GM12801 (cell line): ENCODE results near the gene MYO5A.

ENCODE experiments used
- CTCF ChIP-seq: IDR thresholded peaks from one replicate; pipeline ENCODE4 v1.5.1; 2011; ENCODE audit warnings: control low read depth; ENCODE audit not compliant: insufficient read length; ENCODE audit errors: extremely low read depth

Gene MYO5A

GRCh38 chr15:52281085-52282035 is 247.3 kb downstream of the MYO5A start:
- TF ChIP-seq CTCF: no peak

DNA sequence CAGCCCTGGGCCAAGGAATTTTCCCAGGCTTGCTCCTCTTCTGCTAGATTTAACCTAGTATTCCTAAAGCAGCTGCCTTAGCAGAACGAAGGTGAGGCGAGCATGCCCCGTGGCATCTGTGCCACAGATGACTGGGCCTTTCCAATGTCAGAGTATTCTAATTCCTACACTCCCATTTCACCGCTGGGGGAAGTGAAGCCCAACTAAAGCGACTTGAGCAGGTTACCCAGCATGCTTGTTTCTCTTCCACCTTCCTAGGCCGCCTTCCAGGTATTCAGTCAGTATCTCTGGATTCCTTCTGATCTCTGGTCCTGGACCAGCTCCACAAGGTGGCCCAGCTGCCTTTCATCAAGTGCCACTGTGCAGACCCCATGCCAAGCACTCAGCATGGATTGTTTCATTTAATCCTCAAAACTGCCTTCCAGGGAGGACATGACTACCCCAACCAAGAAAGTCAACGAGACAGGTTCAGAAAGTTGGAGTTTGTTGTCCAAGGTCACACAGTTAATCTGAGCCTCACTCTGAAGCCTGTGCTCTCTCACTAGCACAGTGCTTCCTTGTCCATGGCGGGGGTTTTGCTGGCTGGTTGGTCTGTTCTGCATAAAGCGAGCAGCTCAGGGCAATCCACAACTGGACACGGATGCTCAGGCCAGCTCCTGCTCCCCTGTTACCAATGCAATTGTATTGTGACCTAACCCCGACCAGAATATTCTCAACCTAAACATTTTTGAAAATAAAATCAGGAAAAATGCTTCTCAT is 248.2 kb downstream of the MYO5A start:
- no peak for TF ChIP-seq CTCF

DNA sequence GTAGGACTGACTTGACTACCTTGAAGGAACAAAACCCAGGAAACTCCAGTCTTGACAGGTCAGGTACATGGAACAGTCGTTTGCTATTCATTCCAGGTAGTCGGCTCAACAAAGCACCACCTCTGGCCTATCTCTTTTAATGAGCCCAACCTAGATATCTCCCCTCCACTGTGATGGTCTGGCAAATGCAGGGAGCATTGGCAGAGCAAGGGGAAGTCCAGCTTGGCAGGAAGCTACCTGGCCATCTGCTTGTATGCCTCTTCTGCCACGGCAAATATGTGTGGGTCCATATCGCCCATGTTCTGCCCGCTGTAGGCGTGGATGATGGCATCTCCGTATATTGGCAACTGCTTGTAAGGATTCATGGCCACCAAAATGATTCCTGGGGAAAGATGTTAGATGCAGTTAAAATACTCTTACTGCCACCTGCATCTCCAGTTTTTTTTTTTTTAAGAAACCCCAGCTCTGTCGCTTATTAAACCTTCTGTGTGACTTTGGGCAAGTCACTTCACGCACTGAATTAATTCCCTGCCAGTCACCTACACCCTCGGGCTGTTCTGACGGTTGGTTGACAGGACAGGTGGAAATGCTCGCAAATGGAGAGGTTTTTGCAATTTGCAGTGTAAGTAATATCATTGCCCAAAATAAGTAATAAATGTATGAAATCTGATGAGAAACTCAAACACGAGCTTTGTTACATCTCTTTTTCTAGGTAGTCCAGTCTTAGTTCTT is 249.9 kb downstream of the MYO5A start:
- no peak for TF ChIP-seq CTCF

GRCh38 chr15:52278135-52278534 is 250.5 kb downstream of the MYO5A start:
- TF ChIP-seq CTCF: no peak

DNA sequence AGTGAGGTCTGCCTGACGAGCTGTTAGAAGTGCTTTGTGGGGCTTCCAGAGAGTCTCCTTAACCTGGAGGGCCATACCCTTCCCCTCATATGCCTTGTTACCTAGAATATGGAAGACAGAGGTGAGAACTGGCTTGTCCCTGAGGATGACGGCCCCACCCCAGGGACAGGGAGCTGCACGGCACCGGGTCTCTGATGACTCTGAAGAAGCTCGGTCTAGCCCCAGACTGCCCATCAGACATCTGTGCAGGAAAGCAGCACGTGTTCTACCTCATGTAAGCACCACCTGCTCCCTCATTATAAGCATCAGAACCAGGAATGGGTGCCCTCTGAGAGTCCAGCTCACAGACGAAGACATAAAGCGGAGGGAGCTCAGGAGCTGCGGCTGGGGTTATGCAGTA is 251.1 kb downstream of the MYO5A start:
- TF ChIP-seq CTCF: no peak

DNA sequence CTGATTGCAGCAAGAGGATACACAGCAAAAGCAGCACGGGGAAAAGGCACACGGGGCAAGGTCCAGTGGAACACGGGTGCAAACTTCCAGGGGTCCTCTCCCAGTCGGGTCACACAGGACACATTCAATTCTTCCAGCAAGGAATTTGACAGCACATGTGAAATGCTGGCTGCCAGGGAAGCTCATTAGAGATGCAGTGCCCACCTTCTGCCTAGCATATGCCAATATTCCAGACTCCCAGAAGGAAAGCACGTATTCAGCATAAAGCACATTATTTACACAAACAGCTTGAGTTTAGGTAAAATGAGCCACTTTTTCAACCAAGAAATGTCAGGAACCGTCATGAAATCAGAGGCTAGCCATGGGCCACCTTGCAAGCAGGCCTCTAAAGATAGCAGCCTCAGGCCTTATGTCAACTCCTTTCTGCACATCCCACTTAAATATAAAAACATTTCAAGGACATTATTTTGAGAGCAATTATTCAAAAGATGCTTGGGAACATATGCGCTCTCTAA is 252.4 kb downstream of the MYO5A start:
- no peak for TF ChIP-seq CTCF
